Progenitor cell of endocrine pancreas (in vitro differentiated cells): ENCODE results near the gene SLC38A8. TPM values are rescaled to one million over a fixed set of nuclear protein-coding genes. Genes with fewer than 3 reads are reported as not detected.

ENCODE experiments used
- DNase-seq: peaks from one replicate; pipeline ENCODE4 v3.0.0; 2021; ENCODE audit warnings: low spot score; ENCODE audit not compliant: unreplicated experiment
- H3K27ac Mint-ChIP-seq: 2 replicates; pipeline ENCODE4 v1.8.0; 2021; ENCODE audit warnings: mild to moderate bottlenecking, moderate library complexity, mixed read lengths
- H3K27me3 Mint-ChIP-seq: 2 replicates; pipeline ENCODE4 v1.8.0; 2021; ENCODE audit warnings: mixed read lengths
- H3K36me3 Mint-ChIP-seq: 2 replicates; pipeline ENCODE4 v1.8.0; 2022; ENCODE audit warnings: mixed read lengths; ENCODE audit not compliant: insufficient read depth
- H3K4me1 Mint-ChIP-seq: 2 replicates; pipeline ENCODE4 v1.8.0; 2021; ENCODE audit warnings: low read depth, mixed read lengths
- H3K4me3 Mint-ChIP-seq: 2 replicates; pipeline ENCODE4 v1.8.0; 2021; ENCODE audit warnings: low read depth, mild to moderate bottlenecking, moderate library complexity, mixed read lengths
- H3K9me3 Mint-ChIP-seq: 2 replicates; pipeline ENCODE4 v1.8.0; 2021; ENCODE audit warnings: low read depth, mixed read lengths
- CTCF ChIP-seq: fragments of 200-600 bp; sonication (generic); IDR thresholded peaks from one replicate; pipeline ENCODE4 v1.5.0; 2021; ENCODE audit warnings: antibody characterized with exemption, mild to moderate bottlenecking; ENCODE audit not compliant: unreplicated experiment
- total RNA-seq: library from RNA; stranded (reverse); gene quantifications from 2 replicates; pipeline ENCODE4 v1.2.1, GENCODE V29; 2021

Gene SLC38A8
- total RNA-seq, 1 donor from 2014 or later = 0.24 TPM

DNA sequence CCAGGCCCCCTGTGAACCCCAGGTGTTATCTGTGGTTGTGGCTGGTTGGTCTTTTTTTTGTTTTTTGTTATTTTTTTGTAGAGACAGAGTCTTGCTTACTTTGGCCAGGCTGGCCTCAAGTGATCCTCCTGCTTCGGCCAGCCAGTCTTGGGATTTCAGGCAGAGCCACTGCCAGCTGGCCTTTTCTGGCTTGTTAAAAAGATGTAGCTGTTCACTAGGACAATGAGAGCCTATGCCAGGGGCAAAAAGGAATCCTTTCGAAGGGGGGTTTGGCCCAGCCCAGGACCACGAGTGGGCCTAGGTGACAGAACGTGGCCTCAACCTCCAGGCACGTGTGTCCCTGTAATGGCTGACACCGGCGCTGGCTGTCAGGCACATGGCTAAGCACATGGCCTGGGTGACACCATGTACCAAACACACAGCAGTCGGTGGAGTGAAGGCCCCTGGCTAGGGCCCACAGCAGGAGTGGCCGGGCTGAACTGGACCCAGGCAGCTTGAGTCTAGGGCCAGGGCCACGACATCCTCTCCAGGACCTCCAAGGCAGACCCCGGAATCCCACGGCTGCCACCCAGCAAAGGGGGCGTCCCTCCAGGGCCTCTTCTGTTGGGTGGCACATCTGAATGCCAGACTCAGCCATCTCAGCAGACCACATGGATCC, 6.9 kb upstream of the SLC38A8 start:
- TF ChIP-seq CTCF = no peak
- Mint-ChIP-seq H3K27me3 (peaks cover 9% of the 10 kb centered on the region), H3K9me3 (no peaks in the 10 kb centered on the region), H3K27ac (peak overlapping the region; percentile 24), H3K4me1 (peaks cover 5% of the 10 kb centered on the region), H3K4me3 (no peak overlapping the region), H3K36me3 (peaks cover 19% of the 10 kb centered on the region)
- DNase-seq = no peak

- TF ChIP-seq CTCF = no peak
- Mint-ChIP-seq H3K27me3 (peaks cover 15% of the 10 kb centered on the region), H3K27ac (peak overlapping the region; percentile 64)
Measured at GRCh38 chr16:84048871-84049270, 6.3 kb upstream of the SLC38A8 start.

DNA sequence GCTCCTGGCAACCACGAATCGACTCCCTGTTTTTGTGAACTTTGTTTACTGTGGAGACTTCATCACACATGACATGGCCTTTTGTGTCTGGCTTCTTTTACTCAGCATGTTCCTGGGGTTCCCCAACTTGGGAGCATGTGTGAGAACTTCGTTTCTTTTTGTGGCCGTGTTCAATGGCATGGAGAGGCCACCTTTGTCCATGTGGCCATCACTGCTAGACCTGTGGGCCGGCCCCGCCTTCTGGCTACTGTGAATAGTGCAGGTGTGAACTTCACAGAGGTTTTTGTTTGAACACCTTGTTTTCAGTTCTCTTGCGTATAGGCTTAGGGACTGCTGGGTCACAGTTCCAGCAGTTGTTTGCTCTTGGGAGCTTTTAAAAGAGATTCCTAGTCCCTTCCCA, 5.7 kb upstream of the SLC38A8 start:
- H3K4me3 Mint-ChIP-seq = no peak overlapping the region
- H3K36me3 Mint-ChIP-seq = peaks cover 15% of the 10 kb centered on the region
- peak; percentile 32 for DNase-seq
- peak; percentile 56 for TF ChIP-seq CTCF
- peaks cover 12% of the 10 kb centered on the region for H3K4me1 Mint-ChIP-seq
- H3K27ac Mint-ChIP-seq = peak overlapping the region; percentile 55
- peaks cover 21% of the 10 kb centered on the region for H3K27me3 Mint-ChIP-seq
- H3K9me3 Mint-ChIP-seq = no peaks in the 10 kb centered on the region

More at GRCh38 chr16:84048871-84049270, 6.3 kb upstream of the SLC38A8 start:
- Mint-ChIP-seq H3K4me1 (peaks cover 7% of the 10 kb centered on the region), H3K4me3 (no peak overlapping the region), H3K9me3 (no peaks in the 10 kb centered on the region), H3K36me3 (peaks cover 16% of the 10 kb centered on the region)
- no peak for DNase-seq

- Mint-ChIP-seq H3K27me3 (peaks cover 26% of the 10 kb centered on the region), H3K27ac (no peak overlapping the region), H3K9me3 (no peaks in the 10 kb centered on the region), H3K4me1 (peaks cover 16% of the 10 kb centered on the region), H3K4me3 (no peak overlapping the region), H3K36me3 (peaks cover 8% of the 10 kb centered on the region)
- TF ChIP-seq CTCF = no peak
- DNase-seq = no peak
Measured at GRCh38 chr16:84047626-84048025, 5.0 kb upstream of the SLC38A8 start.

DNA sequence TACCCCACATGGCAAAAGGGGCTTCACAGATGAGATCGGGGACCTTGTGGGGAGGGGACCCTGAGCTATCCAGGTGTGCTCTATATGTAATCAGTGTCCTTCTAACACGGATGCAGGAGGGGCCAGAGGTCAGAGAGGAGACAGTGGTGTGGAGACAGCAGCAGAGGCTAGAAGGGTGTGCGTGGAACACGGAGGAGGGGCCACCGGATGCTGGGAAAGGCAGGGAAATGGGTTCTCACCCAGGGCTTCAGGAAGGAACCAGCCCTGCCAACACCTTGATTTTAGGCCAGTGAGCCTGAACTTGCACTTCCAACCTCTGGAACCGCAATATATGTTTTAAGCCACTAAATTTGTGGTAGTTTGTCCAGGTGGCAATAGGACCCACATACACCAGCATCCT, 4.6 kb upstream of the SLC38A8 start:
- Mint-ChIP-seq H3K4me3 (no peak overlapping the region), H3K4me1 (peaks cover 17% of the 10 kb centered on the region), H3K27me3 (peaks cover 29% of the 10 kb centered on the region), H3K27ac (no peak overlapping the region), H3K36me3 (peaks cover 7% of the 10 kb centered on the region), H3K9me3 (no peaks in the 10 kb centered on the region)
- DNase-seq = no peak
- no peak for TF ChIP-seq CTCF
